SK-N-MC (cell line): ENCODE data around the gene CP.

Experiments
- EZH2 ChIP-seq: fragments of 200-600 bp; sonication (generic); IDR thresholded peaks from one replicate; pipeline ENCODE4 v1.6.1; 2017; ENCODE audit warnings: antibody characterized with exemption
- POLR2AphosphoS5 ChIP-seq: IDR thresholded peaks from 2 replicates; pipeline ENCODE4 v1.6.1; 2012; ENCODE audit warnings: mild to moderate bottlenecking, low read depth, low read length, borderline replicate concordance

GRCh38 chr3:149207475-149207874, 14.2 kb downstream of the CP start:
- TF ChIP-seq EZH2 (no peak), POLR2AphosphoS5 (no peak)
